SK-N-SH treated with all-trans-retinoic acid at 6 μM for 48 hours (cell line): ENCODE data around the gene INSYN2B.

Experiments
- ATAC-seq: fragments of 200-7000 bp; cut with Tn5 transposase; 3 replicates; pipeline ENCODE4 v1.9.1; 2020; ENCODE audit warnings: mild to moderate bottlenecking, moderate library complexity
- ARNTL ChIP-seq: fragments of 450-650 bp; formaldehyde crosslinking; IDR thresholded peaks from 2 replicates; pipeline ENCODE4 v1.5.0; 2020; ENCODE audit warnings: low read depth, mild to moderate bottlenecking, moderate library complexity, borderline replicate concordance
- BACH2 ChIP-seq: fragments of 250-450 bp; sonication (Bioruptor Pico); IDR thresholded peaks from 2 replicates; pipeline ENCODE4 v1.9.0; 2021; ENCODE audit warnings: mild to moderate bottlenecking, borderline replicate concordance
- CSRNP3 ChIP-seq: fragments of 250-450 bp; sonication (Bioruptor Pico); IDR thresholded peaks from 2 replicates; pipeline ENCODE4 v1.5.1; 2021; ENCODE audit warnings: mild to moderate bottlenecking, moderate library complexity
- ESRRG ChIP-seq: fragments of 250-450 bp; sonication (Bioruptor Pico); IDR thresholded peaks from 2 replicates; pipeline ENCODE4 v1.6.1; 2021; ENCODE audit warnings: mild to moderate bottlenecking
- GLIS3 ChIP-seq: fragments of 250-450 bp; sonication (Bioruptor Pico); IDR thresholded peaks from 2 replicates; pipeline ENCODE4 v1.5.0; 2020; ENCODE audit warnings: mild to moderate bottlenecking, moderate library complexity
- ISL1 ChIP-seq: fragments of 250-450 bp; sonication (Bioruptor Pico); IDR thresholded peaks from 2 replicates; pipeline ENCODE4 v2.1.2; 2022; ENCODE audit warnings: mild to moderate bottlenecking, moderate library complexity
- OSR1 ChIP-seq: fragments of 250-450 bp; sonication (Bioruptor Pico); IDR thresholded peaks from 2 replicates; pipeline ENCODE4 v1.8.0; 2022; ENCODE audit warnings: moderate library complexity, mild to moderate bottlenecking, inconsistent platforms
- PPARA ChIP-seq: fragments of 250-450 bp; sonication (Bioruptor Pico); IDR thresholded peaks from 2 replicates; pipeline ENCODE4 v1.5.0; 2020; ENCODE audit warnings: mild to moderate bottlenecking, borderline replicate concordance
- RARB ChIP-seq: fragments of 250-450 bp; sonication (Bioruptor Pico); IDR thresholded peaks from 2 replicates; pipeline ENCODE4 v1.8.0; 2021; ENCODE audit warnings: mild to moderate bottlenecking, moderate library complexity
- SNAI2 ChIP-seq: fragments of 250-450 bp; sonication (Bioruptor Pico); IDR thresholded peaks from 2 replicates; pipeline ENCODE4 v1.5.0; 2020; ENCODE audit warnings: mild to moderate bottlenecking, moderate library complexity
- TCF4 ChIP-seq: fragments of 250-450 bp; sonication (Bioruptor Pico); IDR thresholded peaks from 2 replicates; pipeline ENCODE4 v1.8.0; 2021; ENCODE audit warnings: mild to moderate bottlenecking, moderate library complexity, borderline replicate concordance
- TOX ChIP-seq: fragments of 250-450 bp; sonication (Bioruptor Pico); IDR thresholded peaks from 2 replicates; pipeline ENCODE4 v1.8.0; 2021; ENCODE audit warnings: mild to moderate bottlenecking, moderate library complexity, borderline replicate concordance
- TSHZ2 ChIP-seq: fragments of 250-450 bp; sonication (Bioruptor Pico); IDR thresholded peaks from 2 replicates; pipeline ENCODE4 v1.5.0; 2020; ENCODE audit warnings: mild to moderate bottlenecking, moderate library complexity
- ZC3H10 ChIP-seq: fragments of 250-450 bp; sonication (Bioruptor Pico); IDR thresholded peaks from 2 replicates; pipeline ENCODE4 v1.5.1; 2021; ENCODE audit warnings: mild to moderate bottlenecking, moderate library complexity
- ZFP3 ChIP-seq: fragments of 250-450 bp; sonication (Bioruptor Pico); IDR thresholded peaks from 2 replicates; pipeline ENCODE4 v1.5.0; 2020; ENCODE audit warnings: mild to moderate bottlenecking, moderate library complexity
- ZFP30 ChIP-seq: fragments of 450-650 bp; formaldehyde crosslinking; IDR thresholded peaks from 2 replicates; pipeline ENCODE4 v1.5.0; 2022; ENCODE audit warnings: mild to moderate bottlenecking, moderate library complexity
- ZNF565 ChIP-seq: fragments of 450-650 bp; formaldehyde crosslinking; conservative IDR thresholded peaks from 2 replicates; pipeline ENCODE4 v1.5.0; 2020; ENCODE audit warnings: low read depth, mild to moderate bottlenecking, moderate library complexity
- ZNF8 ChIP-seq: fragments of 450-650 bp; formaldehyde crosslinking; IDR thresholded peaks from 2 replicates; pipeline ENCODE4 v1.5.0; 2020; ENCODE audit warnings: mild to moderate bottlenecking, moderate library complexity
- TF ChIP-seq, protein P1 (sequence below): fragments of 250-450 bp; sonication (Bioruptor Pico); IDR thresholded peaks from 2 replicates; pipeline ENCODE4 v1.8.0; 2020; ENCODE audit warnings: mild to moderate bottlenecking, moderate library complexity, borderline replicate concordance
- TF ChIP-seq, protein P2 (sequence below): fragments of 250-450 bp; sonication (Bioruptor Pico); IDR thresholded peaks from 2 replicates; pipeline ENCODE4 v1.5.1; 2020; ENCODE audit warnings: low read depth, mild to moderate bottlenecking, moderate library complexity
- TF ChIP-seq, protein P3 (sequence below): fragments of 250-450 bp; sonication (Bioruptor Pico); IDR thresholded peaks from 2 replicates; pipeline ENCODE4 v1.8.0; 2021; ENCODE audit warnings: low read depth, mild to moderate bottlenecking, moderate library complexity, borderline replicate concordance

The INSYN2B gene

DNA sequence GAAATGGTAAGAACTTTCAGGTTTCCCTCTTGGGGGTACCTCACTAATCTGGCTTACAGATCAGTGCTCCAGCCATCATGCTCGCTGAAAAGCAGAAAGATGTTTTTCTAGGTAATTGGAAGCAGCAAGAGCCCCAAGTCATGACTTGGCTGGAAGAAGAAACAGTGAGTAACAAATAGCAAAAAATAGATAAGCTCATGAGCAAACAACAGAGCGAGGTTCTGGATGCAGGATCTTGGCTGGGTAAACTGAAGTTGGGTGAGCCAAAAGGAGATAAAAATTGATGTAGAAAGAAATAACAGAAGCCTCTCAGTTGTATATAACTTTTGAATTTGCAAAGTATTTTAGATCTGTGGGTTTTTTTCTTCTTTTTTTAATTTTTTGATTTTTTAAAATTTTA is 110.1 kb downstream of the INSYN2B start (continued):
- TF ChIP-seq TSHZ2 (CRISPR knock-in tag) (no peak), PPARA (CRISPR knock-in tag) (no peak)
- TF ChIP-seq, protein P1, sequence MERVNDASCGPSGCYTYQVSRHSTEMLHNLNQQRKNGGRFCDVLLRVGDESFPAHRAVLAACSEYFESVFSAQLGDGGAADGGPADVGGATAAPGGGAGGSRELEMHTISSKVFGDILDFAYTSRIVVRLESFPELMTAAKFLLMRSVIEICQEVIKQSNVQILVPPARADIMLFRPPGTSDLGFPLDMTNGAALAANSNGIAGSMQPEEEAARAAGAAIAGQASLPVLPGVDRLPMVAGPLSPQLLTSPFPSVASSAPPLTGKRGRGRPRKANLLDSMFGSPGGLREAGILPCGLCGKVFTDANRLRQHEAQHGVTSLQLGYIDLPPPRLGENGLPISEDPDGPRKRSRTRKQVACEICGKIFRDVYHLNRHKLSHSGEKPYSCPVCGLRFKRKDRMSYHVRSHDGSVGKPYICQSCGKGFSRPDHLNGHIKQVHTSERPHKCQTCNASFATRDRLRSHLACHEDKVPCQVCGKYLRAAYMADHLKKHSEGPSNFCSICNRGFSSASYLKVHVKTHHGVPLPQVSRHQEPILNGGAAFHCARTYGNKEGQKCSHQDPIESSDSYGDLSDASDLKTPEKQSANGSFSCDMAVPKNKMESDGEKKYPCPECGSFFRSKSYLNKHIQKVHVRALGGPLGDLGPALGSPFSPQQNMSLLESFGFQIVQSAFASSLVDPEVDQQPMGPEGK (CRISPR knock-in tag), result no peak
- TF ChIP-seq, protein P2, sequence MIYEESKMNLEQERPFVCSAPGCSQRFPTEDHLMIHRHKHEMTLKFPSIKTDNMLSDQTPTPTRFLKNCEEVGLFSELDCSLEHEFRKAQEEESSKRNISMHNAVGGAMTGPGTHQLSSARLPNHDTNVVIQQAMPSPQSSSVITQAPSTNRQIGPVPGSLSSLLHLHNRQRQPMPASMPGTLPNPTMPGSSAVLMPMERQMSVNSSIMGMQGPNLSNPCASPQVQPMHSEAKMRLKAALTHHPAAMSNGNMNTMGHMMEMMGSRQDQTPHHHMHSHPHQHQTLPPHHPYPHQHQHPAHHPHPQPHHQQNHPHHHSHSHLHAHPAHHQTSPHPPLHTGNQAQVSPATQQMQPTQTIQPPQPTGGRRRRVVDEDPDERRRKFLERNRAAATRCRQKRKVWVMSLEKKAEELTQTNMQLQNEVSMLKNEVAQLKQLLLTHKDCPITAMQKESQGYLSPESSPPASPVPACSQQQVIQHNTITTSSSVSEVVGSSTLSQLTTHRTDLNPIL (CRISPR knock-in tag), result no peak
- TF ChIP-seq, all 23 proteins: peak for 0

GRCh38 chr5:169869066-169869465 is 111.2 kb downstream of the INSYN2B start:
- no peak for ATAC-seq
- no peak for TF ChIP-seq TOX
- TF ChIP-seq TSHZ2 (CRISPR knock-in tag), result no peak
- no peak for TF ChIP-seq ZC3H10 (CRISPR knock-in tag)
- TF ChIP-seq TCF4 (CRISPR knock-in tag), result no peak
- TF ChIP-seq ZFP30, result no peak
- TF ChIP-seq ZNF565 (CRISPR knock-in tag), result no peak

- TF ChIP-seq GLIS3 (CRISPR knock-in tag) (no peak), TOX (no peak), SNAI2 (no peak), ARNTL (no peak), ISL1 (no peak), ESRRG (CRISPR knock-in tag) (no peak), OSR1 (CRISPR knock-in tag) (no peak), ZFP3 (CRISPR knock-in tag) (no peak), ZNF565 (CRISPR knock-in tag) (no peak), PPARA (CRISPR knock-in tag) (no peak), ZC3H10 (CRISPR knock-in tag) (no peak), ZNF8 (CRISPR knock-in tag) (no peak), CSRNP3 (CRISPR knock-in tag) (no peak), BACH2 (CRISPR knock-in tag) (no peak), RARB (CRISPR knock-in tag) (no peak)
- TF ChIP-seq, protein P1 (CRISPR knock-in tag), result no peak
- TF ChIP-seq, protein P2 (CRISPR knock-in tag), result no peak
- TF ChIP-seq, protein P3, sequence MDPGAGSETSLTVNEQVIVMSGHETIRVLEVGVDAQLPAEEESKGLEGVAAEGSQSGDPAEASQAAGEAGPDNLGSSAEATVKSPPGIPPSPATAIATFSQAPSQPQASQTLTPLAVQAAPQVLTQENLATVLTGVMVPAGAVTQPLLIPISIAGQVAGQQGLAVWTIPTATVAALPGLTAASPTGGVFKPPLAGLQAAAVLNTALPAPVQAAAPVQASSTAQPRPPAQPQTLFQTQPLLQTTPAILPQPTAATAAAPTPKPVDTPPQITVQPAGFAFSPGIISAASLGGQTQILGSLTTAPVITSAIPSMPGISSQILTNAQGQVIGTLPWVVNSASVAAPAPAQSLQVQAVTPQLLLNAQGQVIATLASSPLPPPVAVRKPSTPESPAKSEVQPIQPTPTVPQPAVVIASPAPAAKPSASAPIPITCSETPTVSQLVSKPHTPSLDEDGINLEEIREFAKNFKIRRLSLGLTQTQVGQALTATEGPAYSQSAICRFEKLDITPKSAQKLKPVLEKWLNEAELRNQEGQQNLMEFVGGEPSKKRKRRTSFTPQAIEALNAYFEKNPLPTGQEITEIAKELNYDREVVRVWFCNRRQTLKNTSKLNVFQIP, result no peak
- no peak for ATAC-seq
Measured at GRCh38 chr5:169867347-169867746, 112.9 kb downstream of the INSYN2B start.
